Activated CD8-positive, alpha-beta memory T cell treated with anti-CD3 and anti-CD28 coated beads, Interleukin-2, amount 50 U/mL, for 1 hour (primary cell): ENCODE results near the gene GRM4.

Experiments
- DNase-seq: peaks from one replicate; pipeline ENCODE4 v3.0.0-alpha.2; 2020; ENCODE audit errors: extremely low read depth

GRM4 gene

GRCh38 chr6:34064675-34065074 lies 81.2 kb downstream of the GRM4 start:
- DNase-seq: no peak

GRCh38 chr6:34063651-34064050 lies 82.2 kb downstream of the GRM4 start:
- no peak for DNase-seq

GRCh38 chr6:34062815-34063214 lies 83.1 kb downstream of the GRM4 start:
- DNase-seq: no peak

- DNase-seq: no peak
These were observed 83.7 kb downstream of the GRM4 start for GRCh38 chr6:34062156-34062555.

GRCh38 chr6:34061348-34061747 lies 84.5 kb downstream of the GRM4 start:
- DNase-seq: no peak

- no peak for DNase-seq
These were observed 86.0 kb downstream of the GRM4 start for GRCh38 chr6:34059914-34060313.

GRCh38 chr6:34059136-34059731 lies 86.7 kb downstream of the GRM4 start:
- DNase-seq: no peak

- no peak for DNase-seq
These were observed 88.1 kb downstream of the GRM4 start for GRCh38 chr6:34057790-34058189.

GRCh38 chr6:34057191-34057590 lies 88.7 kb downstream of the GRM4 start:
- DNase-seq: no peak

GRCh38 chr6:34056305-34057108 lies 89.4 kb downstream of the GRM4 start:
- DNase-seq: no peak

GRCh38 chr6:34055223-34055933 lies 90.5 kb downstream of the GRM4 start:
- no peak for DNase-seq

- DNase-seq: no peak
These were observed 92.2 kb downstream of the GRM4 start for GRCh38 chr6:34053721-34054120.

GRCh38 chr6:34052918-34053608 lies 92.8 kb downstream of the GRM4 start:
- DNase-seq: no peak

GRCh38 chr6:34052071-34052825 lies 93.6 kb downstream of the GRM4 start:
- DNase-seq: no peak

- no peak for DNase-seq
These were observed 94.5 kb downstream of the GRM4 start for GRCh38 chr6:34051331-34051919.

- no peak for DNase-seq
These were observed 95.2 kb downstream of the GRM4 start for GRCh38 chr6:34050691-34051090.

GRCh38 chr6:34049395-34050342 lies 96.2 kb downstream of the GRM4 start:
- DNase-seq: no peak

- no peak for DNase-seq
These were observed 97.7 kb downstream of the GRM4 start for GRCh38 chr6:34047913-34048867.

- DNase-seq: no peak
These were observed 99.3 kb downstream of the GRM4 start for GRCh38 chr6:34046617-34047016.
